Dedifferentiated amniotic fluid mesenchymal stem cell (primary cell): ENCODE results near the gene NANOS3.

Source experiments
- DNase-seq: peaks from one replicate; pipeline ENCODE4 v3.0.0-alpha.2; 2016; ENCODE audit errors: extremely low spot score

The NANOS3 gene

GRCh38 chr19:13876834-13877233 lies at the start of gene NANOS3:
Gene NANOS3, plus strand, starts transcription at chr19:13877134. Its CDS starts 115 bp downstream, at chr19:13877249.
- no peak for DNase-seq

- no peak for DNase-seq
Observed at GRCh38 chr19:13827656-13828055, 49.3 kb upstream of the NANOS3 start.

- no peak for DNase-seq
Observed at GRCh38 chr19:13830114-13830740, 46.7 kb upstream of the NANOS3 start.

- DNase-seq = no peak
Observed at GRCh38 chr19:13830741-13831536, 46.0 kb upstream of the NANOS3 start.

- no peak for DNase-seq
Observed at GRCh38 chr19:13831537-13832467, 45.1 kb upstream of the NANOS3 start.

GRCh38 chr19:13833330-13834243 lies 43.3 kb upstream of the NANOS3 start:
- DNase-seq = peak; percentile 67

GRCh38 chr19:13834244-13835069 lies 42.5 kb upstream of the NANOS3 start:
- DNase-seq = no peak

- no peak for DNase-seq
Observed at GRCh38 chr19:13835791-13836723, 40.9 kb upstream of the NANOS3 start.

- DNase-seq = no peak
Observed at GRCh38 chr19:13838435-13839129, 38.4 kb upstream of the NANOS3 start.

GRCh38 chr19:13839130-13839937 lies 37.6 kb upstream of the NANOS3 start:
- DNase-seq = peak; percentile 80

GRCh38 chr19:13839938-13840304 lies 37.0 kb upstream of the NANOS3 start:
- DNase-seq = no peak

GRCh38 chr19:13840305-13841085 lies 36.4 kb upstream of the NANOS3 start:
- DNase-seq = peak; percentile 47

- DNase-seq = no peak
Observed at GRCh38 chr19:13841086-13841961, 35.6 kb upstream of the NANOS3 start.

- no peak for DNase-seq
Observed at GRCh38 chr19:13841962-13842290, 35.0 kb upstream of the NANOS3 start.

- DNase-seq = peak; percentile 31
Observed at GRCh38 chr19:13842291-13843103, 34.4 kb upstream of the NANOS3 start.
